AG04449 (cell line): Measurements from ENCODE around the gene NECTIN4.

Source experiments
- CTCF ChIA-PET: fragments of 350-600 bp; formaldehyde crosslinking; extraction: SDS; loops from one replicate; lab custom pipeline; 2021; ENCODE audit warnings: antibody characterized with exemption; lab: Yijun Ruan, JAX
- POLR2A ChIA-PET: fragments of 400-600, 350-600 bp; formaldehyde crosslinking; extraction: SDS; loops from one replicate; lab custom pipeline; 2020; ENCODE audit warnings: antibody characterized with exemption, inconsistent platforms; lab: Yijun Ruan, JAX
- DNase-seq: peaks from one replicate; pipeline ENCODE4 v3.0.0-alpha.2; 2010; ENCODE audit warnings: low read depth, low spot score
- H3K4me3 ChIP-seq: 2 replicates; pipeline ENCODE4 v1.5.1; 2011; ENCODE audit warnings: low read depth, mild to moderate bottlenecking, control low read depth, low read length
- TF ChIP-seq, protein P1 (sequence below): IDR thresholded peaks from one replicate; pipeline ENCODE4 v1.5.1; 2011; ENCODE audit warnings: mild to moderate bottlenecking, moderate library complexity, low read length, control low read depth, inconsistent platforms; ENCODE audit not compliant: insufficient read depth; ENCODE audit errors: missing control alignments

Gene NECTIN4

DNA sequence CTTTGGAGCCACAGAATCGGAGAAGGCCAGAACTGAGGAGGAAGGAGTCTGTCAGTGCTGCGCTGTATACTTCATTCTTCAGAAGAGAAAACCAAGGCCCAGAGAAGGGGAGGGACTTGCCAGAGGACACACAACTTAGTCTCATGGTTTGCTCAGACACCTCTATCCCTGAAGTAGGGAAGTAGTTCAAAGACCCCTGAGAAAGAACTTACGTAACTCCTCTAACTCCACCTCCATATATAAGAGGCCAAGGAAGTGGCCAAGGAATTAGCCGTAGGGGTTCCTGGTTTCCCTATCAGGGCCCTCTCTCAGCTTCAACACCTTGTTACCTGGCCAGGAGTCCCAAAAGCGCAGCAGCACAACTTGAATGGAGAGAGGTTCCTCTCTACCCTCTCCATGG, 580 bp upstream of the NECTIN4 start:
- TF ChIP-seq, protein P1, sequence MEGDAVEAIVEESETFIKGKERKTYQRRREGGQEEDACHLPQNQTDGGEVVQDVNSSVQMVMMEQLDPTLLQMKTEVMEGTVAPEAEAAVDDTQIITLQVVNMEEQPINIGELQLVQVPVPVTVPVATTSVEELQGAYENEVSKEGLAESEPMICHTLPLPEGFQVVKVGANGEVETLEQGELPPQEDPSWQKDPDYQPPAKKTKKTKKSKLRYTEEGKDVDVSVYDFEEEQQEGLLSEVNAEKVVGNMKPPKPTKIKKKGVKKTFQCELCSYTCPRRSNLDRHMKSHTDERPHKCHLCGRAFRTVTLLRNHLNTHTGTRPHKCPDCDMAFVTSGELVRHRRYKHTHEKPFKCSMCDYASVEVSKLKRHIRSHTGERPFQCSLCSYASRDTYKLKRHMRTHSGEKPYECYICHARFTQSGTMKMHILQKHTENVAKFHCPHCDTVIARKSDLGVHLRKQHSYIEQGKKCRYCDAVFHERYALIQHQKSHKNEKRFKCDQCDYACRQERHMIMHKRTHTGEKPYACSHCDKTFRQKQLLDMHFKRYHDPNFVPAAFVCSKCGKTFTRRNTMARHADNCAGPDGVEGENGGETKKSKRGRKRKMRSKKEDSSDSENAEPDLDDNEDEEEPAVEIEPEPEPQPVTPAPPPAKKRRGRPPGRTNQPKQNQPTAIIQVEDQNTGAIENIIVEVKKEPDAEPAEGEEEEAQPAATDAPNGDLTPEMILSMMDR, result no peak
- CTCF ChIA-PET, result interaction anchor here (1.0 to 7.8 kb wide), 3 partner anchors 9 to 93 kb away, joined by 4 to 82 read pairs (median 5); partner anchors contain the start of gene KLHDC9
- no peak overlapping the region for H3K4me3 ChIP-seq
- DNase-seq, result no peak
- POLR2A ChIA-PET, result no interaction called here

DNA sequence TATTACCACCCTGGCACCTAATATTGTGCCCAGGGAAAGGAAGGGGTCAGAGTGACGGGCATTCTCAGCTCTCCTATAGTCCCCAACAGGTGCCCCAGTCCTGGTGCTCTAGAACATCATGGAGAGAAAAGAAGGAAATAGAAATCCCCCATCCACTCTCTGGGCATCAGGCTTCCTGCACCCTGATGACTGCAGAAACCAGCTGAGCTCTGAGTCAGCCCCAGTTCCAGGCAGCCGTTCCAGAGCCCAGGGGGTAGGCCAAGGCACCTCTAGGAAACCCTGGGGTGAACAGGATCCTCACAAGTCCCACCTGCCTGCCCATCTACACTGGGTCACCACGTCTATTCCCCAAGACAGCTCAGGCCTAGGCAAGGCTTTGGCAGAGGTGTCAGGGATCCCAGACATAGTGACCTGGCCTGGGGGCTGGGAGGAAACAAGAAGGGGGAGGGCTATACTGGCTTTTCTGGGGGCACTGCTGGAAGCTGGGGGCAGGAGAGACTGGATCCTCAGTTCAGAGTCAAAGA, 709 bp downstream of the NECTIN4 start:
- no peak for DNase-seq
- ChIA-PET POLR2A (interaction anchor here (1.1 to 1.3 kb wide), 2 partner anchors 12 to 43 kb away, joined by 3 to 4 read pairs; partner anchors contain the start of gene USF1), CTCF (interaction anchor here (1.0 to 7.8 kb wide), 4 partner anchors 10 to 93 kb away, joined by 3 to 82 read pairs (median 4); partner anchors contain the start of gene KLHDC9)
- TF ChIP-seq, protein P1, result no peak
- H3K4me3 ChIP-seq, result no peak overlapping the region

DNA sequence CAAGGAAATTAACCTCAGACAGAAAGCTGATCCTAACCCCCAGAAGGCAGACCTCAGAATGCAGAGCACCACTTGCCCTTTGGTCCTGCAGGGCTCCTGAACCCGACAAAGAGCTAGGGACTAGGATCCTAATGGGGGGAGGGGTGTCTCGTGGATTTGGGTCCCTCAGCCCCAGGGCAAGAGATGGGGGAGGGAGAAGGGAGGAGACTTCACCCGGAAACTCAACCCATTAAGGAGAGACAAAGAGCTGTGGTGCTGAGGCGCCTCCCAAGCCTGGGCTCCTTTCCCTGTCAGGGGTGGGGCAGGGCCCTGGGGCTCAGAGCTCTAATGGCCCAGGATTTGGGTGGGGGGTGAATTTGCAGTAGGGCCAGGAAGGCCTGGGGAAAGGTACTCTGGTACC, 2.9 kb downstream of the NECTIN4 start:
- TF ChIP-seq, protein P1, result no peak
- CTCF ChIA-PET, result interaction anchor here (0.6 to 7.8 kb wide), 5 partner anchors 12 to 89 kb away, joined by 3 to 82 read pairs (median 5); partner anchors contain the start of gene KLHDC9
- POLR2A ChIA-PET, result interaction anchor here (1.2 kb wide), 1 partner anchor 41 kb away, joined by 4 read pairs; the partner anchor contains the start of gene USF1
- no peak overlapping the region for H3K4me3 ChIP-seq
- no peak for DNase-seq

DNA sequence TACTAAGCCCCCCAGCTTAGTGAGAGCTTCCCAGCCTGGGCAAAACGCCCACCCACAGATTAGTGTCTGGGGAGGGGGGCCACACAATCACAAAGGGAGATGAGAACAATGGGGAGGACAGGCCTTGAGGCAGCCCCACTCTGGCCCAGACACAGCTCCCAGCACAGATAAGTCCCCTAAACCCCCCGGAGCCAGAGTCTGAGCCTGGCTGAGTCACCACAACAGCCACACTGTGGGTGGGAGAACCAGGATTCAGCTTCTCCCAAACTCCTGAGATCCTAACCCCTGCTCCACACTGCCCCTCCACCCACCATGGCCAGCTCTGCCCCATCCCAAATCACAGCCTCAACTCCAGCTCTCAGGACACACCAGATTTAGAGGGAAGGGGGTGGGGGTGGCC, 4.2 kb downstream of the NECTIN4 start:
- POLR2A ChIA-PET, result no interaction called here
- no peak for DNase-seq

DNA sequence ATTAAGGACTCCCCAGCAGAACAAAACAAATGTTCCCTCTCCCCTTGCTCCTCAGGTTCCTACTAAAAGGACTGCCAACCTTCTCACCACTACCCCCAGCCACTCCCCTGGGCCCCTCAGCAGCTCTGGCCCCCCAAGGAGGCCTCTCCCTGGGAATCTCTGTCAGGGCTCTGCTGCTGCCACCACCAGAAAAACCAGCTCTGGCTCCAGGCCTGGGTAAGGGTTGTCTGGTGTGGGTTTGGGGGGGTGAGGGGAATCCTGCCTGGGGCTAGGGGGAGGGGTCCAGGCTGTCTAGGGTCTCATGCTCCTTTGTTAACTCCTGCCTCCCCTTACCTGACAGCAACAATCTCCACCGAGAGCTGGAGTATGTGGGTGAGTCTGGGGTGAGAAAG, 4.8 kb downstream of the NECTIN4 start:
- CTCF ChIA-PET, result interaction anchor here (0.8 to 7.8 kb wide), 6 partner anchors 9 to 87 kb away, joined by 3 to 82 read pairs (median 12); partner anchors contain the start of gene KLHDC9

More for the DNA sequence above, 4.2 kb downstream of the NECTIN4 start:
- H3K4me3 ChIP-seq, result no peak overlapping the region
- CTCF ChIA-PET, result interaction anchor here (0.6 to 7.8 kb wide), 7 partner anchors 9 to 87 kb away, joined by 3 to 82 read pairs (median 5); partner anchors contain the start of gene KLHDC9
- TF ChIP-seq, protein P1, result no peak

More for the DNA sequence above, 4.8 kb downstream of the NECTIN4 start:
- no peak overlapping the region for H3K4me3 ChIP-seq
- POLR2A ChIA-PET, result interaction anchor here (0.7 kb wide), 1 partner anchor 39 kb away, joined by 3 read pairs; the partner anchor contains the start of gene USF1
- no peak for DNase-seq
- TF ChIP-seq, protein P1, result no peak
